Ectodermal cell (in vitro differentiated cells): ENCODE measurements around the gene SNX12.
"Not testable (repeated sequence)": the region's sequence is repeated elsewhere in the genome, so short reads cannot be mapped to it uniquely, and the experiment has no call there.

ENCODE experiments used
- H3K27ac ChIP-seq: 2 replicates; pipeline ENCODE4 v1.7.0; 2013; ENCODE audit warnings: mild to moderate bottlenecking, low read depth, low read length; ENCODE audit not compliant: insufficient read depth, poor library complexity, severe bottlenecking
- H3K27me3 ChIP-seq: 2 replicates; pipeline ENCODE4 v1.7.0; 2013; ENCODE audit warnings: mild to moderate bottlenecking, low read length; ENCODE audit not compliant: insufficient read depth, control insufficient read depth, poor library complexity, severe bottlenecking
- H3K36me3 ChIP-seq: one replicate; pipeline ENCODE4 v1.7.0; 2013; ENCODE audit warnings: low read length; ENCODE audit not compliant: control insufficient read depth, insufficient read depth
- H3K4me1 ChIP-seq: one replicate; pipeline ENCODE4 v1.7.0; 2013; ENCODE audit warnings: low read length; ENCODE audit not compliant: control insufficient read depth, insufficient read depth
- H3K4me3 ChIP-seq: 2 replicates; pipeline ENCODE4 v1.7.0; 2013; ENCODE audit warnings: low read depth, low read length, control low read depth; ENCODE audit not compliant: insufficient read depth
- H3K9me3 ChIP-seq: 2 replicates; pipeline ENCODE4 v1.7.0; 2013; ENCODE audit warnings: mild to moderate bottlenecking, low read length, moderate library complexity; ENCODE audit not compliant: control insufficient read depth
- WGBS, 2 experiments: methylation state at CpG; one replicate each; pipeline ENCODE4 v1.1.7; 2013; ENCODE audit warnings: missing lambda C conversion rate in 2 of 2; 5-methylcytosine and 5-hydroxymethylcytosine counted together

The SNX12 gene

GRCh38 chrX:71057848-71058530 is 10.1 kb downstream of the SNX12 start:
- 81 to 100% methylated on average over 2 to 3 of the region's 3 CpGs for WGBS, 2 experiments
- Histone ChIP-seq H3K9me3 (no peaks in the 10 kb centered on the region), H3K27me3 (no peaks in the 10 kb centered on the region), H3K36me3 (peaks cover 4% of the 10 kb centered on the region), H3K27ac (no peak overlapping the region), H3K4me3 (no peak overlapping the region), H3K4me1 (no peaks in the 10 kb centered on the region)

GRCh38 chrX:71056867-71057266 is 11.3 kb downstream of the SNX12 start:
- Histone ChIP-seq H3K27ac (no peak overlapping the region), H3K4me1 (no peaks in the 10 kb centered on the region), H3K36me3 (no peaks in the 10 kb centered on the region), H3K27me3 (no peaks in the 10 kb centered on the region), H3K9me3 (no peaks in the 10 kb centered on the region), H3K4me3 (no peak overlapping the region)

GRCh38 chrX:71053217-71053621 is 14.9 kb downstream of the SNX12 start:
- Histone ChIP-seq H3K9me3 (no peaks in the 10 kb centered on the region), H3K27me3 (no peaks in the 10 kb centered on the region), H3K27ac (no peak overlapping the region), H3K4me3 (no peak overlapping the region), H3K4me1 (no peaks in the 10 kb centered on the region), H3K36me3 (no peaks in the 10 kb centered on the region)
- WGBS, 2 experiments: 79 to 84% methylated on average over 18 of the region's 18 CpGs

- H3K27me3 ChIP-seq: no peaks in the 10 kb centered on the region
- 86 to 92% methylated on average over 7 of the region's 7 CpGs for WGBS, 2 experiments
- no peak overlapping the region for H3K4me3 ChIP-seq
- H3K4me1 ChIP-seq: no peaks in the 10 kb centered on the region
- no peak overlapping the region for H3K27ac ChIP-seq
- no peaks in the 10 kb centered on the region for H3K36me3 ChIP-seq
- no peaks in the 10 kb centered on the region for H3K9me3 ChIP-seq
Measured at GRCh38 chrX:71052721-71053120, 15.4 kb downstream of the SNX12 start.

GRCh38 chrX:71047891-71048290 is 20.2 kb downstream of the SNX12 start:
- not testable (repeated sequence) for H3K27ac ChIP-seq, H3K9me3 ChIP-seq, H3K4me3 ChIP-seq, H3K4me1 ChIP-seq, H3K36me3 ChIP-seq, H3K27me3 ChIP-seq
- no CpG with 5 or more reads among the region's 8 CpGs for WGBS, 2 experiments

- no peaks in the 10 kb centered on the region for H3K4me1 ChIP-seq
- H3K9me3 ChIP-seq: no peaks in the 10 kb centered on the region
- no peaks in the 10 kb centered on the region for H3K27me3 ChIP-seq
- no peak overlapping the region for H3K4me3 ChIP-seq
- 93 to 96% methylated on average over 6 of the region's 6 CpGs for WGBS, 2 experiments
- H3K27ac ChIP-seq: no peak overlapping the region
- H3K36me3 ChIP-seq: no peaks in the 10 kb centered on the region
Measured at GRCh38 chrX:71017396-71017939, 50.7 kb downstream of the SNX12 start.
